ENCODE measurements around the gene STK32C.

DNA sequence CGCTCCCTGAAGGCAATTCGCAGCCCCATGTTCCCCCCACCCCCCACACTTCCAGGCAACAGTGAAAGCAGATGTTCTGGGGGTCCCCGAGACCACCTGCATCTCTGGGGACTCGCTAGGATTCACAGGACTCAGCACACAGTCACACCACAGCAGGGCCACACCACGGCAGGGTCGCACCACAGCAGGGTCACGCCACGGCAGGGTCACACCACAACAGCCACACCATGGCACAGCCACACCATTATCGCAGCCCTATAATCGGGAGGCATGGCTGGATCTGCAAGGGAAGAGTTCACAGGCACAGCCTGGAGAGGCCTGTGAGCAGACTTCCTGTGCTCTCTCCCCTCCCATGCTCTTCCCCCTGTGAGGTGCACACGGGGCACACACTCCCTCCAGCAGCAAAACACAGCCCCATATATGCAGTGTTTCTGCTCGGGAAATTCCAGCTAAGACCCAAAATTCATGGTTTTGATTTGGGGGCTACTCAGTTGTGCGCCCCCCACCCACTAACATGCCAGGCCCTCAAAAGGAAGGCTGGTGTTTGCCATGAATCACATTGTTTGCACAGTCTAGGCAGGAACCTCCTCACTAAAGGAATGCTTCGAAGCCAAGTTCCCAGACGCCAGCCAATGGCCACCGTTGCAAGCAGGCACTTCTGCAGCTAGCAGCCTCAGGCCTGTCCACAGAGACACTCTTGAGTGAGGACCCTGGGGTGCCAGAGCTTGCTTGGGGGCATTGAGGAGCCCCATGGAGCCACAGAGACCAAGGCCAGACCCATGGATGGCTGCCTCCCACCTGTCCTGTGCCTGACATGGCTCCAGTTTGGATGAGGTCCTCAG is 128.0 kb downstream of the STK32C start:
- TF ChIP-seq, protein P1, sequence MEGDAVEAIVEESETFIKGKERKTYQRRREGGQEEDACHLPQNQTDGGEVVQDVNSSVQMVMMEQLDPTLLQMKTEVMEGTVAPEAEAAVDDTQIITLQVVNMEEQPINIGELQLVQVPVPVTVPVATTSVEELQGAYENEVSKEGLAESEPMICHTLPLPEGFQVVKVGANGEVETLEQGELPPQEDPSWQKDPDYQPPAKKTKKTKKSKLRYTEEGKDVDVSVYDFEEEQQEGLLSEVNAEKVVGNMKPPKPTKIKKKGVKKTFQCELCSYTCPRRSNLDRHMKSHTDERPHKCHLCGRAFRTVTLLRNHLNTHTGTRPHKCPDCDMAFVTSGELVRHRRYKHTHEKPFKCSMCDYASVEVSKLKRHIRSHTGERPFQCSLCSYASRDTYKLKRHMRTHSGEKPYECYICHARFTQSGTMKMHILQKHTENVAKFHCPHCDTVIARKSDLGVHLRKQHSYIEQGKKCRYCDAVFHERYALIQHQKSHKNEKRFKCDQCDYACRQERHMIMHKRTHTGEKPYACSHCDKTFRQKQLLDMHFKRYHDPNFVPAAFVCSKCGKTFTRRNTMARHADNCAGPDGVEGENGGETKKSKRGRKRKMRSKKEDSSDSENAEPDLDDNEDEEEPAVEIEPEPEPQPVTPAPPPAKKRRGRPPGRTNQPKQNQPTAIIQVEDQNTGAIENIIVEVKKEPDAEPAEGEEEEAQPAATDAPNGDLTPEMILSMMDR (conservative IDR thresholded peaks at IDR 0.05; ENCODE audit: low read depth, low read length) = no peak
- no peak for TF ChIP-seq EZH2 (IDR thresholded peaks at IDR 0.05; ENCODE audit: borderline replicate concordance, low read depth, low read length, poor library complexity, severe bottlenecking)

Measured in A673 (cell line).